H9 (cell line): ENCODE data around the gene MRPS6. TPM values are rescaled to one million over a fixed set of nuclear protein-coding genes. Genes with fewer than 3 reads are reported as not detected.

Experiments used
- DNase-seq: peaks from one replicate; pipeline ENCODE4 v3.0.0-alpha.2; 2017
- H2AFZ ChIP-seq: one replicate; pipeline ENCODE4 v1.6.1; 2013; ENCODE audit warnings: mild to moderate bottlenecking, low read length, control low read depth, moderate library complexity
- H2AK5ac ChIP-seq: 2 replicates; pipeline ENCODE4 v1.6.1; 2013; ENCODE audit warnings: low read length, control low read depth, mixed read lengths; ENCODE audit not compliant: insufficient read length
- H2BK120ac ChIP-seq: one replicate; pipeline ENCODE4 v1.6.1; 2013; ENCODE audit warnings: low read depth, mild to moderate bottlenecking, low read length, control low read depth, inconsistent platforms; ENCODE audit not compliant: poor library complexity, severe bottlenecking
- H2BK12ac ChIP-seq: 2 replicates; pipeline ENCODE4 v1.6.1; 2013; ENCODE audit warnings: low read length, control low read depth, mixed read lengths, low read depth; ENCODE audit not compliant: insufficient read length
- H2BK15ac ChIP-seq: 2 replicates; pipeline ENCODE4 v1.6.1; 2013; ENCODE audit warnings: low read depth, low read length, control low read depth
- H2BK20ac ChIP-seq: one replicate; pipeline ENCODE4 v1.6.1; 2013; ENCODE audit warnings: low read depth, mild to moderate bottlenecking, low read length, control low read depth, inconsistent platforms; ENCODE audit not compliant: poor library complexity, severe bottlenecking
- H2BK5ac ChIP-seq: 2 replicates; pipeline ENCODE4 v1.6.1; 2013; ENCODE audit warnings: low read length, control low read depth, mixed read lengths; ENCODE audit not compliant: insufficient read length
- H3K14ac ChIP-seq: 2 replicates; pipeline ENCODE4 v1.6.1; 2013; ENCODE audit warnings: low read length, control low read depth; ENCODE audit not compliant: insufficient read depth
- H3K18ac ChIP-seq: 2 replicates; pipeline ENCODE4 v1.6.1; 2013; ENCODE audit warnings: low read depth, mild to moderate bottlenecking, mixed read lengths, low read length, control low read depth; ENCODE audit not compliant: insufficient read length
- H3K23ac ChIP-seq: 2 replicates; pipeline ENCODE4 v1.6.1; 2013; ENCODE audit warnings: low read length, control low read depth, mixed read lengths, low read depth; ENCODE audit not compliant: insufficient read length
- H3K23me2 ChIP-seq: 2 replicates; pipeline ENCODE4 v1.6.1; 2013; ENCODE audit warnings: low read depth, mild to moderate bottlenecking, mixed read lengths, low read length, control low read depth; ENCODE audit not compliant: insufficient read length, poor library complexity, severe bottlenecking
- H3K27ac ChIP-seq: 2 replicates; pipeline ENCODE4 v1.5.1; 2013; ENCODE audit warnings: low read length, control low read depth, mixed read lengths, low read depth; ENCODE audit not compliant: insufficient read length
- H3K27me3 ChIP-seq: 2 replicates; pipeline ENCODE4 v1.6.1; 2013; ENCODE audit warnings: low read length, control low read depth, inconsistent platforms; ENCODE audit not compliant: insufficient read depth
- H3K4ac ChIP-seq: 2 replicates; pipeline ENCODE4 v1.6.1; 2013; ENCODE audit warnings: low read depth, mild to moderate bottlenecking, control low read depth, inconsistent platforms, low read length, moderate library complexity
- H3K4me1 ChIP-seq: 2 replicates; pipeline ENCODE4 v1.6.1; 2013; ENCODE audit warnings: low read length, control low read depth, inconsistent platforms; ENCODE audit not compliant: insufficient read depth
- H3K4me2 ChIP-seq: 2 replicates; pipeline ENCODE4 v1.6.1; 2013; ENCODE audit warnings: low read length, control low read depth, mixed read lengths; ENCODE audit not compliant: insufficient read length, insufficient read depth
- H3K56ac ChIP-seq: 2 replicates; pipeline ENCODE4 v1.6.1; 2013; ENCODE audit warnings: low read depth, mild to moderate bottlenecking, mixed read lengths, low read length, control low read depth; ENCODE audit not compliant: insufficient read length
- H3K79me1 ChIP-seq: 2 replicates; pipeline ENCODE4 v1.6.1; 2013; ENCODE audit warnings: low read depth, mild to moderate bottlenecking, moderate library complexity, low read length, control low read depth, inconsistent platforms; ENCODE audit not compliant: insufficient read depth, poor library complexity, severe bottlenecking
- H3K79me2 ChIP-seq: 2 replicates; pipeline ENCODE4 v1.6.1; 2013; ENCODE audit warnings: low read length, control low read depth, inconsistent platforms; ENCODE audit not compliant: insufficient read depth
- H3K9ac ChIP-seq: 2 replicates; pipeline ENCODE4 v1.6.1; 2013; ENCODE audit warnings: low read length, control low read depth, mixed read lengths; ENCODE audit not compliant: insufficient read length; ENCODE audit errors: extremely low read depth
- H3K9me3 ChIP-seq: one replicate; pipeline ENCODE4 v1.6.1; 2013; ENCODE audit warnings: low read depth, low read length, inconsistent platforms; ENCODE audit not compliant: control insufficient read depth
- H3T11ph ChIP-seq: one replicate; pipeline ENCODE4 v1.6.1; 2013; ENCODE audit warnings: mild to moderate bottlenecking, low read length, control low read depth, inconsistent platforms
- H4K20me1 ChIP-seq: one replicate; pipeline ENCODE4 v1.6.1; 2013; ENCODE audit not compliant: control insufficient read depth, insufficient read length, insufficient read depth
- H4K5ac ChIP-seq: 2 replicates; pipeline ENCODE4 v1.6.1; 2013; ENCODE audit warnings: low read depth, mild to moderate bottlenecking, mixed read lengths, low read length, control low read depth; ENCODE audit not compliant: insufficient read length
- H4K8ac ChIP-seq: replicated peaks from 2 replicates; pipeline ENCODE4 v1.6.1; 2013; ENCODE audit warnings: low read length, control low read depth, mixed read lengths, low read depth; ENCODE audit not compliant: insufficient read length
- H4K91ac ChIP-seq: 2 replicates; pipeline ENCODE4 v1.6.1; 2013; ENCODE audit warnings: low read depth, mild to moderate bottlenecking, moderate library complexity, mixed read lengths, low read length, control low read depth; ENCODE audit not compliant: insufficient read length
- H3K27ac Mint-ChIP-seq, 3 experiments: 2 replicates in 2 of 3; 3 replicates in 1 of 3; pipeline ENCODE4 v1.8.0; 2020 to 2021; ENCODE audit warnings: mixed read lengths in 3 of 3, mild to moderate bottlenecking in 1 of 3, moderate library complexity in 1 of 3
- H3K27me3 Mint-ChIP-seq: 2 replicates; pipeline ENCODE4 v1.8.0; 2021; ENCODE audit warnings: low read depth, mild to moderate bottlenecking, moderate library complexity, mixed read lengths
- H3K36me3 Mint-ChIP-seq, 3 experiments: 2 replicates in 2 of 3; 3 replicates in 1 of 3; pipeline ENCODE4 v1.8.0; 2020 to 2021; ENCODE audit warnings: low read depth in 3 of 3, mixed read lengths in 3 of 3; ENCODE audit not compliant: insufficient read depth in 1 of 3
- H3K4me1 Mint-ChIP-seq, 2 experiments: 2 replicates each; pipeline ENCODE4 v1.8.0; 2020; ENCODE audit warnings: mixed read lengths in 2 of 2
- H3K4me3 Mint-ChIP-seq, 2 experiments: 2 replicates in 1 of 2; 3 replicates in 1 of 2; pipeline ENCODE4 v1.8.0; 2020 to 2021; ENCODE audit warnings: mild to moderate bottlenecking in 2 of 2, mixed read lengths in 2 of 2, moderate library complexity in 1 of 2
- H3K9me3 Mint-ChIP-seq, 2 experiments: 2 replicates in 1 of 2; 3 replicates in 1 of 2; pipeline ENCODE4 v1.8.0; 2020; ENCODE audit warnings: mild to moderate bottlenecking in 2 of 2, mixed read lengths in 2 of 2, moderate library complexity in 1 of 2
- WGBS: extraction: QIAGEN DNeasy Blood & Tissue Kit; methylation state at CpG from one replicate; pipeline ENCODE4 v1.1.7; 2013; ENCODE audit warnings: missing lambda C conversion rate, low lambda C conversion rate, mixed read lengths; ENCODE audit not compliant: insufficient read length; ENCODE audit errors: extremely low coverage; 5-methylcytosine and 5-hydroxymethylcytosine counted together
- total RNA-seq: library from RNA; stranded (reverse); gene quantifications from 2 replicates; pipeline ENCODE4 v1.2.1, GENCODE V29; 2021
- TF ChIP-seq, protein P1 (sequence below): fragments of 200-600 bp; sonication (generic); conservative IDR thresholded peaks from 3 replicates; pipeline ENCODE4 v1.8.0; 2021; ENCODE audit warnings: antibody characterized with exemption, mild to moderate bottlenecking

Gene MRPS6
- total RNA-seq, 1 experiment from 2014 or later, result 83.2 TPM

DNA sequence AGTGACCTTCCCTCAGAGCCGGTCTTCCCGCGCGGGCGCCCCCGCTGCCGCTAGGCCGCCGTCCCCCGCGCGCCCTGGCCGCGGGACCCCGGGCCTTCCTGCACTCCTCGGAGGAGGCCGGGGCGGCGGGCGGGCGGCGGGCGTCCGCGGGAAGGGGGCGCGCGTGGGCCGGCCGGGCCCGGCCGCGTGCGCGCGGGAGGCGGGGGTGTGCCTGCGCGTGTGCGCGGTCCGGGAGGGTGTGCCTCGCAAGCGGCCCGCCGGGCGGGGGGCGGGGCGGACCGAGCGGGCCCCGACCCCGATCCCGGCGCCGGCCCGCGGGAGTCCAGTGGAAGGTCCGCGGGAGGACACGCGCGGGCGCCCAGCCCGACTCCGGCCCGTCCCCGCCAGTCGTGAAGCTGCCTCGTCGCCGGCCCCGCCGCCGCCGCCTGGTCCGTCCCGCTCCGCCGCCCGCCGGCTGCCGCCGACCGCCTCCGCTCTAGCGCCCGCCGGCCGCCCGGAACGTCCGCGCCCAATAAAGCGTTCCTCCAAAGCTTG, 438 bp downstream of the MRPS6 start:
- no peak overlapping the region for H4K8ac ChIP-seq
- no peak overlapping the region for H3K27ac ChIP-seq
- H3T11ph ChIP-seq, result no peak overlapping the region
- H4K5ac ChIP-seq, result no peak overlapping the region
- H2AK5ac ChIP-seq, result no peak overlapping the region
- H3K23ac ChIP-seq, result no peak overlapping the region
- Mint-ChIP-seq H3K4me1 (peaks cover 26 to 32% of the 10 kb centered on the region in 2 experiments), H3K27ac (peak overlapping the region; percentile 25 to 97 (median 95); a peak in 3 of 7 replicates), H3K4me3 (peak overlapping the region; percentile 94 to 97), H3K27me3 (peaks cover 15% of the 10 kb centered on the region), H3K9me3 (no peaks in the 10 kb centered on the region; a peak in 1 of 5 replicates), H3K36me3 (peaks cover 5 to 21% (median 16%) of the 10 kb centered on the region in 3 experiments; a peak in 6 of 7 replicates)
- no peak for DNase-seq
- H3K79me1 ChIP-seq, result peaks cover 3% of the 10 kb centered on the region
- no peak overlapping the region for H2AFZ ChIP-seq
- peak overlapping the region; percentile 79 for H3K14ac ChIP-seq
- H3K79me2 ChIP-seq, result peaks cover 14% of the 10 kb centered on the region; the same call in 1 of the 2 replicates
- no peaks in the 10 kb centered on the region for H3K9me3 ChIP-seq
- H3K4me1 ChIP-seq, result peaks cover 5% of the 10 kb centered on the region
- no peak overlapping the region for H2BK12ac ChIP-seq
- no peaks in the 10 kb centered on the region for H4K20me1 ChIP-seq
- peak overlapping the region; percentile 88 for H3K4me2 ChIP-seq
- no CpG with 5 or more reads among the region's 95 CpGs for WGBS
- peaks cover 12% of the 10 kb centered on the region for H3K23me2 ChIP-seq
- no peak overlapping the region for H2BK15ac ChIP-seq
- no peak overlapping the region for H4K91ac ChIP-seq
- H2BK120ac ChIP-seq, result no peak overlapping the region
- H2BK5ac ChIP-seq, result no peak overlapping the region
- TF ChIP-seq, protein P1, sequence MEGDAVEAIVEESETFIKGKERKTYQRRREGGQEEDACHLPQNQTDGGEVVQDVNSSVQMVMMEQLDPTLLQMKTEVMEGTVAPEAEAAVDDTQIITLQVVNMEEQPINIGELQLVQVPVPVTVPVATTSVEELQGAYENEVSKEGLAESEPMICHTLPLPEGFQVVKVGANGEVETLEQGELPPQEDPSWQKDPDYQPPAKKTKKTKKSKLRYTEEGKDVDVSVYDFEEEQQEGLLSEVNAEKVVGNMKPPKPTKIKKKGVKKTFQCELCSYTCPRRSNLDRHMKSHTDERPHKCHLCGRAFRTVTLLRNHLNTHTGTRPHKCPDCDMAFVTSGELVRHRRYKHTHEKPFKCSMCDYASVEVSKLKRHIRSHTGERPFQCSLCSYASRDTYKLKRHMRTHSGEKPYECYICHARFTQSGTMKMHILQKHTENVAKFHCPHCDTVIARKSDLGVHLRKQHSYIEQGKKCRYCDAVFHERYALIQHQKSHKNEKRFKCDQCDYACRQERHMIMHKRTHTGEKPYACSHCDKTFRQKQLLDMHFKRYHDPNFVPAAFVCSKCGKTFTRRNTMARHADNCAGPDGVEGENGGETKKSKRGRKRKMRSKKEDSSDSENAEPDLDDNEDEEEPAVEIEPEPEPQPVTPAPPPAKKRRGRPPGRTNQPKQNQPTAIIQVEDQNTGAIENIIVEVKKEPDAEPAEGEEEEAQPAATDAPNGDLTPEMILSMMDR, result no peak
- H2BK20ac ChIP-seq, result no peak overlapping the region
- no peaks in the 10 kb centered on the region for H3K27me3 ChIP-seq
- no peak overlapping the region for H3K56ac ChIP-seq
- H3K4ac ChIP-seq, result no peak overlapping the region
- H3K9ac ChIP-seq, result peak overlapping the region; percentile 78
- H3K18ac ChIP-seq, result peak overlapping the region; percentile 89
